Stimulated activated CD8-positive, alpha-beta memory T cell treated with anti-CD3 and anti-CD28 coated beads, Interleukin-12 subunit alpha, Interleukin-12 subunit beta, amount 100 ng/mL, for 24 hours (primary cell): ENCODE data around the gene HCCS.
"Not testable (repeated sequence)": the region's sequence is repeated elsewhere in the genome, so short reads cannot be mapped to it uniquely, and the experiment has no call there.

Experiments used
- DNase-seq: peaks from one replicate; pipeline ENCODE4 v3.0.0-alpha.2; 2020; ENCODE audit errors: extremely low read depth

HCCS gene

GRCh38 chrX:11123087-11123486 lies 12.0 kb downstream of the HCCS start:
- not testable (repeated sequence) for DNase-seq

DNA sequence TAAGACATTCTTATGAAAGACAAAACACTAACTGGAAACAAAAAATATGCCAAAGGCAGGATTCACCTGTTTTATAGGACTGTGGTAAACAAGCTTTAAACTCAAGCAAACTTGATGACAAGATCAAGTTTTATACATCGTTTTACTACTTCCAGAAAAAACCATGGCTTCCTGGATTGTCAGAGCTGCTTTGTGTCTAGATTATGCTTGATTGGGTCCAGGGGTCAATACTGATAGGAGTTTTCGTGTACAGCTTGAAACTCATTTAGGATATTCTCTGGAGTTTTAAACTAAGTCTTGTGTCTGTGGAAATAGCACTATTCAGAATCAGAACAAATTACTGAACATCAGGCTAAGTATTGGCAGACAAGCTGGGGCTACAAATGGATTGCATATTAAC lies 13.0 kb downstream of the HCCS start:
- no peak for DNase-seq

GRCh38 chrX:11125060-11125459 lies 13.9 kb downstream of the HCCS start:
- no peak for DNase-seq

GRCh38 chrX:11129534-11130105 lies 18.5 kb downstream of the HCCS start:
- no peak for DNase-seq

DNA sequence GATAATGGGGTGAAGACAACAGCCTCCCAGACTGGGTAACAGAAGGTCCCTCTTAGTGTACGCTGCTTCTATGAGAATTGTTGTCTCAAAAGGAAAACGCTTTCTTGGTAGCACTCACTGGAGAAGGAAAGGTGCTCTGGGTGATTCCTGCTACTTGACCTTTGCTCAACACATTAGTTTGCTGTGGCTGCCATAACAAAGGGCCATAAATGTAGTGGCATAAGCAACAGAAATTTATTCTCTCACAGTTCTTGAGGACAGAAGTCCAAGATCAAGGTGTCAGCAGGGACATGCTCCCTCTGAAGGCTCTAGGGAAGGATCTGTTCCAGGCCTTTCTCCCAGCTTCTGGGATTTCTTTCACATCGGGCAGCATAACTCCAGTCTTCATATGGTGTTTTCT lies 19.0 kb downstream of the HCCS start:
- no peak for DNase-seq

DNA sequence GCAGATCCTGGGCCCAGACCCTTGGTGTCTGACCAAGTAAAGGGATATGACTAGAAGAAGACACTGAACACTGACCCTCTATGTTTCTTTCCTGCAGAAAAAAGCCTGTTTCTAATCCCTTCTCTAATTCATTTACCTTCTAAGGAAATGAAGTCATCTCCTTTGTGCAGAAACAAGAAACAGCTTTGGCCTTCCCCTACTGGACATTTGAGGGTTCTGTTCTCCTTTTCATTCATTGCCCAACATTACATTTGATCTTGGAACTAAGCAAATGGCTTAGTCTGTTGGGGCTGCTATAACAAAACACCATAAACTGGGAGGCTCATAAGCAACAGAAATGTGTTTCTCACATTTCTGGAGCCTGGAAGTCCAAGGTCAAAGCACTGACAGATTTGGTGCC lies 20.0 kb downstream of the HCCS start:
- DNase-seq = no peak

GRCh38 chrX:11135564-11136185 lies 24.5 kb downstream of the HCCS start:
- no peak for DNase-seq

DNA sequence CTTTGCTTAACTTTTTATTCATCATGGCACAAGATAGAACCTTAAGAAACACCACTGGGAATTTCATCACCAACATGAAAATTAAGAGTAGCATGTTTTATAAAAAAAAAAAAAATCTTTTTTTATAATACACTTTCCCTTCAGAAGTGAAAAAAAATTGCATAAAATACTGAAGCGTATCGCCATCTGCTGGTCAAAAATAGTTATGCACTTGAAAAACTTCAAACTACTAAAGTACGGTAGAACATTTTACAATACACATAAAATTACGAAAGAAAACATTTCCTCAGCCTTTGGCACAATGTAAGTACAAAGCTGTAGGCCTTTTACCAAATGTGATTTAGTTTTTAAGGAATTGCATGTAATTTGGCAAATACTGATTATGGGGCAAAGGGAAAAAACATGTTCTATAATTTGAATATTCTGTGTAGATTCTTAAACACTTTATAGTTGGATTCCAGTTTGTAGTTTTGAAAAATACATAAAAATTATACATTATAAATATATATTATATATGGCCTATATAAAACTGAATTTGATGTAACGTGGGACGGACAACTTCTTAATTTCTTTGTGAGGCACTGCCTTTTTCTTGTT lies 26.5 kb downstream of the HCCS start:
- no peak for DNase-seq

DNA sequence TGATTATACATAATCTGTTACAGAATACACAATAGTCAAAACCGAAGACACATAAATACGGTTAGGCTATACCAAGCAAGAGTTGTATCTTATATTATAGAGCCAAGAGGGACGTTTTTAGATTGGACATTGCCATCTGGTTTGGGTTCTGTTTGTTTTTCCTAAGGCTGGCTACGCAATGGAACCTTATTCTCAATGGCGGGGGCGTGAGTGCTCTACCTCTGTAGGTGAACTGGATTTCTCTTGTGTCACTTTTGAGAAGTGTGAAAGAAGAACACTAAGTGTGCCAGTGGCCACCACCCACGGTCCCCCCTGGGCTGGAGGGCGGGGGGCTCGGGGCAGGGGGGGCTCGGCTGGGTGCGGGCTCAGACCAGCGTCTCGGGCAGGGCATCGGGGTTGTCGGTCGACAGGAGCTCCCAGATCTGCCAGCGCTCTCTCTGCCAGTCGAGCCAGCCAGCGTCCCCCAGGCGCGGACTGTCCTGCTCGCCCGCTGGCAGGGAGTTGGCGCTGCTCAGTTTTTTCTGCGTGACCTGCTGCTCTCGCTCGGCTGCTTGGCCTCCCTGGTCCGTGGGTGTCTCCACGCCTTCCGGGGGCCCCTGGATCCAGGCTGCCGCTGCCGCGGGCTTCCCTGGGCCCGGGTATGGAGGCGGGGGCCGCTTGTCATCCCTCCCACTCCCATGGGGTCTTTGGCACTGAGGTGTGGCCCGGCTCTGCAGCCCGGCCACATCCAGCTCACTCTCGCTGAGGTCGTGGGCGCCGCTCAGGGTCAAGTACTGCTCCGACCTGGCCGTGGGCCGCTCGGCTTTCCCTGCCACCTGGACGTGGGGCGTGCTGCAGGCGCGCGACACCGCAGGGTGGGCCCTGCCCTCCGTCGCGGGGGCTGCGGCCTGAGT lies 27.6 kb downstream of the HCCS start:
- no peak for DNase-seq

DNA sequence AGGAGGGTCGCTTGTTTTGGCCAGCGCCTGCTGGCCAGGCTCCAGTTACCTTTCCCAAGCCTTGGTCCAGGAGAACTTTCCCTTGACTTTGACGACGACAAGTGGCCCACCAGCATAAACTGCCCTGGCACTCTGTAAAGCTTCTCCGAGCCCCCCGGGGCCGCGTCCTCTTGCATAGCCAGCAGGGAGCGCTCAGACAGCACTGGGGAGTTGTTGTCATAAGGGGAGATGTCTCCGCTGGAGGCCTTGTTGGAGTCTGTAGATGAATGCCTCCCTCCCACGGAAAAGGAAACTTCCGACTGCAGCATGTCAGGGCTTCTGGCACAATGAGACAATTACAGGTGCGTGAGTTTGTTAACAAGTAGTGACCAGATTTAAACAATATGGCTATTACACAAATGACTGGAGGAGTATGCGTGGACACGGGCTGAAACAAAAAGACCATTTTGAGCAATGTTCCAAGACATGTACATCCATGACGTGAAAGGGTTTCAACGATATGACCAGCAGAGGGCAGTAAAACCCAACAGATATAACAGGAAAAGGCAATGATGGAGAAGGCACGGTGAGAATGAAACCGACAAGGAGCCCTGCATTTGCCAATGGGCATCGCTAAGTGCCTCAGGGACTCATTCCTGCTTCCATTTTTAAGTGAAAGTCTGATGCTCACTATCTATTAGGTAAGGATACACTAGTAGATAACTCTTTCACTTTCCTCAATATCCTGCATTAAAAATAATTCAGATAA lies 33.0 kb downstream of the HCCS start:
- no peak for DNase-seq

DNA sequence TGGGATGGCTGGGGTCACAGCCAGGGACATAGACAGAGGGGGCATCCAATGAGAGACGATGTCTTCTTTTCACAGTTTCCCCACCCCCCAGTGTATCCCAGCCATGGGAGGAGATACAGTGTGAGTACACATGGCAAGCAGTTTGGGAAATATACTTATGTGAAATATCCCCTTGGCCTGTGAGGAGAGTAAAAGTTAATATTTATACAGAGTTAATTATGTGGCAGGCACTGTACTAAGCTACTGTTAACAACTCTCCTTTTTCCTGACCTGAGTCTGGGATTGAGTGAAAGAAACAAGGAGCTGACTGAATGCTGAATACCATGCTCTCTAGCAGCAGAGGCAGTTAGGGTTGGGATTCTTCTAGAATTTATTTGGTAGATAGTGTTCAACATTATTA lies 35.3 kb downstream of the HCCS start:
- no peak for DNase-seq

DNA sequence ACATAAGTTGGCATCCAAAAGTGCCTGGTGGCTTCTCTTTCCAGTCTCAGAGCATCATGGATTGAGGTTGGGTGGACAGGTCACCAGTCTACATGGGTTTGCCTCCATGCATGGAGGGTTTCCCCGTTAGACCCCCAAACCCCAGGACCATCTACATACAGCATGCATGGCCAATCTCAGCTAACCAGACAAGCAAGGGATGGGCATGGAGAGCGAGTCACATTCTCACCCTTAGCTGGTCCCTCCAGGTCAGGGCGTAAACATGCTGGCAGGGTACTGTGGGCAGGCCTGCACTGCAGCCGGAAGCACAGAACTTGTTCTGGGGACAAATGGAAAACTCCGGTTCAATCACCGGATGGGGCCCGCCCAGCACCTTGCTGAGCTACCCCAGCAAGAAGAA lies 37.3 kb downstream of the HCCS start:
- no peak for DNase-seq

DNA sequence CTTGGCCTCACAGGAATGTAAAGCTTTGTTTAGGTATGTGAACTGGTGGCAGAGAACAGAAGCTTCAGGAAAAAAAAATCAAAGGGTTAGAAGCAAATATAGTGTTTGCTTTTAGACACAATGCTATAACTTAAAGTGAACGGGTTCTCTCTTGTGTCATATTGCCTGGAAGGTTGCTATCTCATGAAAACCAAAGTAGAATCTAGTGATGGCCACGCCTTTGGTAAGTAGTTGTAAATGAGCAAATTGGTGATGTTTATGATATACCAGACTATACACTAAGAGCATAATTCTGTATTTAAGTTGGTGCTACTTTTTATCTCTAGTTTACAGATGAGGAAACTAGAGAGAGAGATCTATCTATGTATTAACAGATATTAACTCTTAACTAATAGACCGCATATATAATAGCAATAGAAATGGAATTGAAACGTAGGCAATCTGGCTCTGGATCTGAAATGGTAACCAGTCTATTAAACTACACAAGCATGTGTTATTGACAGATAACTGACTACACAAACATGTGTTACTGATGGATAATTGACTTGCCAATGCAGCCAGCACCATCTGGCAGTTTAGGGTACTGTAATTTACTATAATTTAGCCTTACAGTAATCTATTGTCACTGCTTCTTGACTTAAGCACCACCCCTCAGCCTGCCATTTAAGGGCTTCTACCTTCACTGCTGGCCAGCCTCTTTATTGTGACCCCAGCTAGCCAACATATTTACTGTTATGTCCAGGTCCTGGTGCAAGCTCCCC lies 40.8 kb downstream of the HCCS start:
- DNase-seq = no peak

- no peak for DNase-seq
These were observed 48.0 kb downstream of the HCCS start for GRCh38 chrX:11159149-11159548.

- no peak for DNase-seq
These were observed 53.3 kb downstream of the HCCS start for GRCh38 chrX:11164433-11164832.

GRCh38 chrX:11171956-11172355 lies 60.8 kb downstream of the HCCS start:
- no peak for DNase-seq

DNA sequence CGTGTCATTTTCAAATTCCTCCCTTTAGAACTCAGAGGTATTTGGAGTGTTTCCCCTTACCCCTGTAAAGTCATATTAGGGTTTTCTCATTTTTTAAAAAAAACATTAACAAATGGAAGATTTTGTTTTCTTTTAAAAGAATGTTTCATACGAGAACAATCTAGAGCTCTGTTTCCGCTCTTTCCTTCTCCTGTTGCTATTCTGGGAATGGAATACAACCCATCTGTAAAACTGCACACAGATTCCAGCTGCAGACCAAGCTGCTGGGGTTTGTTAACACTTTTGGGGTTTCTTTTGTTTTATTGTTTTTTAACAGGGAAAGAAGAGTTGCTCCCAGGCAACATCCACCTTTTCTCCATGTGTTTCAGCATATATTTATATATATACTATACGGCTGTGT lies 61.3 kb downstream of the HCCS start:
- no peak for DNase-seq
